Endodermal cell (in vitro differentiated cells): ENCODE data around the gene PDE6A. TPM values are rescaled to one million over a fixed set of nuclear protein-coding genes. Genes with fewer than 3 reads are reported as not detected.

Source experiments
- DNase-seq: peaks from one replicate; pipeline ENCODE4 v3.0.0-alpha.2; 2017
- H3K27ac ChIP-seq: 2 replicates; pipeline ENCODE4 v1.5.1; 2013; ENCODE audit warnings: mild to moderate bottlenecking, low read depth, low read length, moderate library complexity
- H3K27me3 ChIP-seq: 2 replicates; pipeline ENCODE4 v1.6.1; 2013; ENCODE audit warnings: mild to moderate bottlenecking, low read length, moderate library complexity; ENCODE audit not compliant: insufficient read depth, control insufficient read depth, poor library complexity, severe bottlenecking
- H3K36me3 ChIP-seq: 2 replicates; pipeline ENCODE4 v1.7.0; 2013; ENCODE audit warnings: mild to moderate bottlenecking, low read length, moderate library complexity; ENCODE audit not compliant: control insufficient read depth, insufficient read depth
- H3K4me1 ChIP-seq: one replicate; pipeline ENCODE4 v1.7.0; 2013; ENCODE audit warnings: low read length; ENCODE audit not compliant: control insufficient read depth, insufficient read depth
- H3K4me3 ChIP-seq: 2 replicates; pipeline ENCODE4 v1.5.1; 2013; ENCODE audit warnings: mild to moderate bottlenecking, low read length, moderate library complexity
- H3K9ac ChIP-seq: 2 replicates; pipeline ENCODE4 v1.6.1; 2013; ENCODE audit warnings: mild to moderate bottlenecking, low read length, moderate library complexity; ENCODE audit not compliant: poor library complexity, severe bottlenecking; ENCODE audit errors: extremely low read depth
- H3K9me3 ChIP-seq: 2 replicates; pipeline ENCODE4 v1.6.1; 2013; ENCODE audit warnings: mild to moderate bottlenecking, low read length, moderate library complexity; ENCODE audit not compliant: control insufficient read depth
- H3K27ac Mint-ChIP-seq: 2 replicates; pipeline ENCODE4 v1.8.0; 2020; ENCODE audit warnings: mixed read lengths
- H3K27me3 Mint-ChIP-seq: 2 replicates; pipeline ENCODE4 v1.8.0; 2021; ENCODE audit warnings: mild to moderate bottlenecking, mixed read lengths; ENCODE audit not compliant: insufficient read depth
- H3K36me3 Mint-ChIP-seq: 2 replicates; pipeline ENCODE4 v1.8.0; 2020; ENCODE audit warnings: low read depth, mixed read lengths
- H3K4me1 Mint-ChIP-seq: 2 replicates; pipeline ENCODE4 v1.8.0; 2020; ENCODE audit warnings: mixed read lengths
- H3K4me3 Mint-ChIP-seq: 2 replicates; pipeline ENCODE4 v1.8.0; 2020; ENCODE audit warnings: mild to moderate bottlenecking, moderate library complexity, mixed read lengths
- H3K9me3 Mint-ChIP-seq: 2 replicates; pipeline ENCODE4 v1.8.0; 2020; ENCODE audit warnings: mild to moderate bottlenecking, mixed read lengths
- CTCF ChIP-seq: fragments of 200-600 bp; sonication (generic); conservative IDR thresholded peaks from 2 replicates; pipeline ENCODE4 v1.5.0; 2021; ENCODE audit warnings: antibody characterized with exemption, mild to moderate bottlenecking
- WGBS, 2 experiments: methylation state at CpG; one replicate each; pipeline versions ENCODE4 v1.1.5 to v1.1.7; 2013; ENCODE audit warnings: missing lambda C conversion rate in 2 of 2, mixed read lengths in 1 of 2; ENCODE audit not compliant: insufficient coverage in 1 of 2, insufficient read length in 1 of 2; 5-methylcytosine and 5-hydroxymethylcytosine counted together
- total RNA-seq, 2 donors: library from RNA; stranded (reverse); fragmentation: NEBNext Ultra II Directional in 1 of 2; extraction: Animal tissue kit (Norgen Biotek cat#: 25700) in 1 of 2; gene quantifications; 2 replicates in 1 of 2; 3 replicates in 1 of 2; pipeline ENCODE4 v1.2.1, GENCODE V29; 2021

The PDE6A gene
- total RNA-seq, 2 donors from 2014 or later, result 0.07 TPM; not detected in 1

DNA sequence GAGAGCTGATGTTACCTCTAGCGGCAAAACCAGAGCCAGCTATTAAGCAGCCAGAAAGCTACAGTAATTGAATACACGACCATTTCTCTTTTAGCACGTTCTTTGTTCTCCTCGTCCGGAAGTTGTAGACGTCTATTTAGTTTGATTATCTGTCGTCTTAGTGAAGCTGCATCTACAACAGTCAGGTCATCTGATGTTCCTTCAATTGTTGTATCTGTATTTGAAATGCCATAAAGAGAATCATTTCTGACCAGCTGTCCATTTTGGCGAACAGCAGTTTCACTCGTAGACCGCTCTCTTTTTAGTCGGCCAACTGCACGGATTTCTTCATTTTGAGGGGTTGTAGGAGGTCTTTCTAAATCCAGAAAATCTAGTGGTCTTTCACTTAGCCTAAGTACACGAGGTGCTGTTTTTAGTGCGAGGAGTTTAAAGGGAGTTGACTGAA lies 12.6 kb downstream of the PDE6A start:
- WGBS, 2 experiments, result 92 to 94% methylated on average over 12 to 14 of the region's 14 CpGs
- H3K27me3 Mint-ChIP-seq, result peaks cover 6% of the 10 kb centered on the region
- H3K27ac Mint-ChIP-seq, result no peak overlapping the region
- Histone ChIP-seq H3K9ac (no peak overlapping the region), H3K4me1 (no peaks in the 10 kb centered on the region), H3K27ac (no peak overlapping the region), H3K36me3 (no peaks in the 10 kb centered on the region), H3K27me3 (no peaks in the 10 kb centered on the region), H3K4me3 (no peak overlapping the region), H3K9me3 (no peaks in the 10 kb centered on the region)
- no peaks in the 10 kb centered on the region for H3K36me3 Mint-ChIP-seq
- H3K4me1 Mint-ChIP-seq, result no peaks in the 10 kb centered on the region
- TF ChIP-seq CTCF, result no peak
- no peak for DNase-seq
- H3K4me3 Mint-ChIP-seq, result no peak overlapping the region
- no peaks in the 10 kb centered on the region for H3K9me3 Mint-ChIP-seq

- H3K9me3 Mint-ChIP-seq, result no peaks in the 10 kb centered on the region
- no peaks in the 10 kb centered on the region for H3K4me1 Mint-ChIP-seq
- no peak overlapping the region for H3K4me3 Mint-ChIP-seq
- 90 to 94% methylated on average over 2 to 7 of the region's 7 CpGs for WGBS, 2 experiments
- no peak overlapping the region for H3K27ac ChIP-seq
- H3K9me3 ChIP-seq, result no peaks in the 10 kb centered on the region
- H3K36me3 Mint-ChIP-seq, result no peaks in the 10 kb centered on the region
- no peak overlapping the region for H3K4me3 ChIP-seq
- H3K27me3 ChIP-seq, result no peaks in the 10 kb centered on the region
- no peak for DNase-seq
- peaks cover 6% of the 10 kb centered on the region for H3K27me3 Mint-ChIP-seq
- no peaks in the 10 kb centered on the region for H3K4me1 ChIP-seq
- no peak overlapping the region for H3K9ac ChIP-seq
- TF ChIP-seq CTCF, result no peak
- H3K27ac Mint-ChIP-seq, result no peak overlapping the region
- no peaks in the 10 kb centered on the region for H3K36me3 ChIP-seq
Measured at GRCh38 chr5:149930749-149931574, 13.6 kb downstream of the PDE6A start.

GRCh38 chr5:149930043-149930748 lies 14.4 kb downstream of the PDE6A start:
- WGBS, 2 experiments, result 94 to 96% methylated on average over 6 of the region's 6 CpGs
- no peaks in the 10 kb centered on the region for H3K9me3 ChIP-seq
- no peaks in the 10 kb centered on the region for H3K36me3 Mint-ChIP-seq
- H3K4me1 Mint-ChIP-seq, result no peaks in the 10 kb centered on the region
- H3K9ac ChIP-seq, result no peak overlapping the region
- no peaks in the 10 kb centered on the region for H3K36me3 ChIP-seq
- no peak for DNase-seq
- H3K4me3 Mint-ChIP-seq, result no peak overlapping the region
- no peak overlapping the region for H3K27ac Mint-ChIP-seq
- peaks cover 6% of the 10 kb centered on the region for H3K27me3 Mint-ChIP-seq
- H3K4me3 ChIP-seq, result no peak overlapping the region
- no peaks in the 10 kb centered on the region for H3K27me3 ChIP-seq
- H3K27ac ChIP-seq, result no peak overlapping the region
- no peak for TF ChIP-seq CTCF
- no peaks in the 10 kb centered on the region for H3K4me1 ChIP-seq
- no peaks in the 10 kb centered on the region for H3K9me3 Mint-ChIP-seq
